GM12878 (cell line): ENCODE results near the gene GCSAM. TPM values are rescaled to one million over a fixed set of nuclear protein-coding genes. Genes with fewer than 3 reads are reported as not detected.
A peak's percentile ranks its signal among the peaks of the same experiment; 100 is the strongest.

Experiments
- ATAC-seq: fragments of 200-7000 bp; cut with Tn5 transposase; 3 replicates; pipeline ENCODE4 v1.9.1; 2020; ENCODE audit warnings: mild to moderate bottlenecking, moderate library complexity
- BruUV-seq: library from RNA; stranded (reverse); fragments of 400-500 nt; replicated peaks from 2 replicates; lab custom pipeline; 2021; lab: Mats Ljungman, UMichigan
- CTCF ChIA-PET: fragments of 300-600 bp; sonication (Branson Sonifier 250); formaldehyde crosslinking; extraction: SDS; loops from one replicate; lab custom pipeline; 2021; ENCODE audit warnings: inconsistent platforms; lab: Yijun Ruan, JAX
- POLR2A ChIA-PET: fragments of 350-600 bp; formaldehyde crosslinking; extraction: SDS; loops from one replicate; lab custom pipeline; 2021; ENCODE audit warnings: inconsistent platforms; lab: Charles Lee
- RAD21 ChIA-PET: fragments of 300-600 bp; sonication (Branson Sonifier 250); formaldehyde crosslinking; loops from one replicate; lab custom pipeline; 2023; ENCODE audit warnings: antibody characterized with exemption; ENCODE audit not compliant: unreplicated experiment; lab: Charles Lee
- SMC1A ChIA-PET: fragments of 300-600 bp; sonication (Branson Sonifier 250); formaldehyde crosslinking; loops from one replicate; lab custom pipeline; 2023; ENCODE audit not compliant: unreplicated experiment, uncharacterized antibody; lab: Charles Lee
- DNase-seq: peaks from one replicate; pipeline ENCODE4 v3.0.0-alpha.2; 2011; ENCODE audit warnings: low read depth, low spot score
- FAIRE-seq: peaks from 3 replicates; lab custom pipeline; 2011; peaks lifted over from hg19 to GRCh38; lab: Jason Lieb, UNC
- H2AFZ ChIP-seq: 2 replicates; pipeline ENCODE4 v1.6.0; 2011; ENCODE audit warnings: low read depth, low read length, control low read depth; ENCODE audit not compliant: control insufficient read depth
- H3K27ac ChIP-seq: 2 replicates; pipeline ENCODE4 v1.5.1; 2011; ENCODE audit warnings: control low read depth; ENCODE audit not compliant: control insufficient read depth, insufficient read depth
- H3K27me3 ChIP-seq, 2 experiments: replicated peaks in 1 of 2; 2 replicates each; pipeline versions ENCODE4 v1.6.0 to v1.6.1; 2011; ENCODE audit warnings: low read length in 1 of 2; ENCODE audit not compliant: control insufficient read depth in 2 of 2, insufficient read depth in 2 of 2
- H3K36me3 ChIP-seq, 2 experiments: 2 replicates each; pipeline ENCODE4 v1.5.1; 2011; ENCODE audit warnings: low read length in 1 of 2; ENCODE audit not compliant: control insufficient read depth in 2 of 2, insufficient read depth in 2 of 2
- H3K4me1 ChIP-seq: 2 replicates; pipeline ENCODE4 v1.6.1; 2011; ENCODE audit warnings: mild to moderate bottlenecking, low read length, moderate library complexity, mixed read lengths; ENCODE audit not compliant: control insufficient read depth, insufficient read depth
- H3K4me2 ChIP-seq: 2 replicates; pipeline ENCODE4 v1.6.0; 2011; ENCODE audit warnings: control low read depth; ENCODE audit not compliant: control insufficient read depth, insufficient read depth
- H3K4me3 ChIP-seq: fragments of 200-600 bp; sonication (generic); 2 replicates; pipeline ENCODE4 v1.5.1; 2016
- H3K79me2 ChIP-seq: 2 replicates; pipeline ENCODE4 v1.6.0; 2011; ENCODE audit warnings: low read length; ENCODE audit not compliant: control insufficient read depth, insufficient read depth
- H3K9ac ChIP-seq: 2 replicates; pipeline ENCODE4 v1.8.0; 2011; ENCODE audit warnings: low read length, control low read depth, mixed read lengths; ENCODE audit not compliant: control insufficient read depth, insufficient read depth
- H3K9me3 ChIP-seq: replicated peaks from 3 replicates; pipeline ENCODE4 v1.5.1; 2011; ENCODE audit warnings: mild to moderate bottlenecking, low read length; ENCODE audit not compliant: control insufficient read depth, insufficient read depth
- H4K20me1 ChIP-seq: 2 replicates; pipeline ENCODE4 v1.6.0; 2011; ENCODE audit not compliant: control insufficient read depth, insufficient read depth
- CBFB ChIP-seq: IDR thresholded peaks from 2 replicates; pipeline ENCODE4 v1.6.1; 2016; ENCODE audit warnings: antibody characterized with exemption, low read depth
- CREB1 ChIP-seq: IDR thresholded peaks from 2 replicates; pipeline ENCODE4 v1.6.1; 2012; ENCODE audit warnings: low read depth, mild to moderate bottlenecking, inconsistent platforms
- CTCF ChIP-seq, 3 experiments: IDR thresholded peaks in 2 of 3; conservative IDR thresholded peaks in 1 of 3; 2 replicates each; pipeline ENCODE4 v1.5.1; 2011; ENCODE audit warnings: low read depth in 3 of 3, low read length in 3 of 3, mild to moderate bottlenecking in 3 of 3, control low read depth in 2 of 3, moderate library complexity in 2 of 3, inconsistent platforms in 1 of 3, mixed read lengths in 1 of 3; ENCODE audit not compliant: control insufficient read depth in 2 of 3, insufficient read depth in 1 of 3; ENCODE audit errors: extremely low read depth in 1 of 3
- EZH2 ChIP-seq: IDR thresholded peaks from 2 replicates; pipeline ENCODE4 v1.6.1; 2012; ENCODE audit warnings: low read depth, mild to moderate bottlenecking, control low read depth, inconsistent platforms, low read length, borderline replicate concordance; ENCODE audit not compliant: control insufficient read depth
- HCFC1 ChIP-seq: fragments of 150-350 bp; IDR thresholded peaks from 2 replicates; pipeline ENCODE4 v1.6.1; 2014; ENCODE audit warnings: low read length
- MTA3 ChIP-seq: IDR thresholded peaks from 2 replicates; pipeline ENCODE4 v1.6.1; 2012; ENCODE audit warnings: low read length, inconsistent platforms, borderline replicate concordance
- MYC ChIP-seq: IDR thresholded peaks from 2 replicates; pipeline ENCODE4 v1.6.1; 2011; ENCODE audit warnings: mild to moderate bottlenecking, low read length, moderate library complexity, inconsistent platforms; ENCODE audit not compliant: insufficient read depth, insufficient replicate concordance, insufficient read length, severe bottlenecking
- NR2F1 ChIP-seq: fragments of 450-650 bp; conservative IDR thresholded peaks from 2 replicates; pipeline ENCODE4 v1.6.1; 2017; ENCODE audit warnings: mild to moderate bottlenecking
- POLR2A ChIP-seq: IDR thresholded peaks from 2 replicates; pipeline ENCODE4 v1.6.1; 2011; ENCODE audit warnings: low read depth, mild to moderate bottlenecking, low read length
- POLR2AphosphoS2 ChIP-seq: IDR thresholded peaks from 2 replicates; pipeline ENCODE4 v1.6.1; 2011; ENCODE audit warnings: low read depth, mild to moderate bottlenecking, low read length, improper control_type of control experiment, moderate library complexity
- RAD21 ChIP-seq: IDR thresholded peaks from 2 replicates; pipeline ENCODE4 v1.6.1; 2011; ENCODE audit warnings: mild to moderate bottlenecking, low read depth, low read length, moderate library complexity; ENCODE audit not compliant: insufficient read depth
- RFX5 ChIP-seq: IDR thresholded peaks from 2 replicates; pipeline ENCODE4 v1.6.1; 2011; ENCODE audit warnings: low read depth, low read length, improper control_type of control experiment
- TBL1XR1 ChIP-seq: IDR thresholded peaks from 2 replicates; pipeline ENCODE4 v1.6.1; 2012; ENCODE audit warnings: low read depth, low read length, improper control_type of control experiment
- TCF7 ChIP-seq: IDR thresholded peaks from 2 replicates; pipeline ENCODE4 v1.6.1; 2014; ENCODE audit warnings: antibody characterized with exemption, borderline replicate concordance
- USF1 ChIP-seq: IDR thresholded peaks from 2 replicates; pipeline ENCODE4 v1.6.1; 2011; ENCODE audit warnings: borderline replicate concordance, low read depth, mild to moderate bottlenecking, moderate library complexity, mixed read lengths, low read length; ENCODE audit not compliant: insufficient read depth; ENCODE audit errors: extremely low read length
- YY1 ChIP-seq: IDR thresholded peaks from 2 replicates; pipeline ENCODE4 v1.6.1; 2011; ENCODE audit warnings: low read depth, mild to moderate bottlenecking, low read length
- ZBTB11 ChIP-seq: fragments of 450-650 bp; formaldehyde crosslinking; IDR thresholded peaks from 2 replicates; pipeline ENCODE4 v1.5.0; 2022; ENCODE audit warnings: mild to moderate bottlenecking, missing genetic modification characterization
- WGBS: methylation state at CpG from one replicate; pipeline ENCODE4 v1.1.6; 2016; ENCODE audit warnings: low lambda C conversion rate; ENCODE audit not compliant: insufficient replicate concordance, insufficient coverage; ENCODE audit errors: missing lambda C conversion rate; 5-methylcytosine and 5-hydroxymethylcytosine counted together
- in situ Hi-C: fragments of 300-500 bp; cut with MboI; formaldehyde crosslinking; loops from 9 replicates; pipeline ENCODE4 v1.14.3; 2018; ENCODE audit warnings: mixed read lengths
- intact Hi-C: fragments of 100-400 bp; cut with micrococcal nuclease; formaldehyde crosslinking; loops from one replicate; pipeline ENCODE4 v1.14.2; 2022; ENCODE audit not compliant: unreplicated experiment
- polyA plus RNA-seq, 11 experiments: library from polyadenylated mRNA; depleted of rRNA in 4 of 11; unstranded in 6 of 11; stranded (reverse) in 5 of 11; fragments of >200 nt; fragmentation: Nextera tagmentation in 4 of 11; fragmentation: Illumina TruSeq in 1 of 11; extraction: Ambion mirVana in 4 of 11; extraction: Trizol in 1 of 11; gene quantifications; 1 replicate in 1 of 11; 2 replicates in 10 of 11; pipeline versions ENCODE4 v1.2.1 to v1.2.3, GENCODE V29; 2011 to 2016; ENCODE audit warnings: inconsistent platforms in 2 of 11, missing spikeins in 2 of 11, low read depth in 1 of 11
- total RNA-seq, 4 experiments: library from RNA; depleted of rRNA in 3 of 4; stranded (reverse); fragments of >200 nt in 3 of 4; fragmentation: Illumina TruSeq in 1 of 4; extraction: Trizol in 1 of 4; gene quantifications; 2 replicates each; pipeline versions ENCODE4 v1.2.1 to v1.2.3, GENCODE V29; 2013 to 2021

The GCSAM gene
- total and polyA plus RNA-seq, 10 of the 15 experiments (the other 5 are each of a cell fraction or from before 2014, with no cell fraction given): 81.5 to 407 (median 107) TPM

- TF ChIP-seq USF1 (no peak), RAD21 (0 out of 2 replicates have a peak, but pooled peaks have one; percentile 3), CBFB (peak; percentile 9; the same call in 1 of the 2 replicates), POLR2AphosphoS2 (peak; percentile 13; the same call in 1 of the 2 replicates), ZBTB11 (peak; percentile 23; the same call in 1 of the 2 replicates), RFX5 (no peak)
Measured at GRCh38 chr3:112132554-112132953, 494 bp downstream of the GCSAM start (continued).

- no peaks in the 10 kb centered on the region for H4K20me1 ChIP-seq
- peak overlapping the region; percentile 78 for H3K4me3 ChIP-seq
- peak overlapping the region; percentile 64 for H3K4me2 ChIP-seq
- peaks cover 82% of the 10 kb centered on the region for H3K79me2 ChIP-seq
- no peak for DNase-seq
- no peaks in the 10 kb centered on the region for H3K27me3 ChIP-seq
- ChIA-PET SMC1A (interaction anchor here (1.0 to 18.5 kb wide), 14 partner anchors 6 to 374 kb away, joined by 3 to 489 read pairs (median 7); partner anchors contain the start of genes BTLA and SLC9C1), RAD21 (interaction anchor here (1.1 to 17.9 kb wide), 12 partner anchors 9 to 438 kb away, joined by 3 to 457 read pairs (median 12); partner anchors contain the start of gene BTLA), CTCF (interaction anchor here (1.5 to 18.1 kb wide), 4 partner anchors 15 to 161 kb away, joined by 3 to 226 read pairs (median 13); partner anchors contain the start of gene SLC9C1), POLR2A (interaction anchor here (0.9 to 12.8 kb wide), 5 partner anchors 8 to 365 kb away, joined by 3 to 345 read pairs (median 9); partner anchors contain the start of gene BTLA)
- peak overlapping the region; percentile 98 for H3K9ac ChIP-seq
- in situ Hi-C loops (no loop called here), intact Hi-C loops (loop anchor here (10.0 kb wide), 1 partner anchor 363 kb away; the partner anchor contains the start of gene BTLA)
- no peak overlapping the region for H2AFZ ChIP-seq
- peak overlapping the region; percentile 99 for H3K27ac ChIP-seq
- no peak for FAIRE-seq
- peaks cover 53% of the 10 kb centered on the region for H3K4me1 ChIP-seq
- 0% methylated on average over 3 of the region's 3 CpGs for WGBS
- H3K9me3 ChIP-seq: no peaks in the 10 kb centered on the region
- peaks cover 0 to 2% of the 10 kb centered on the region in 2 experiments; a peak in 1 of 4 replicates for H3K36me3 ChIP-seq
- no TSS peak for BruUV-seq
- ATAC-seq: peak; percentile 0; the same call in 2 of the 3 replicates
- TF ChIP-seq YY1 (0 out of 2 replicates have a peak, but pooled peaks have one; percentile 18), CTCF (IDR thresholded peaks at IDR 0.05 in 2 of 3, conservative IDR thresholded peaks at IDR 0.05 in 1 of 3; ENCODE audit: control insufficient read depth in 2 of 3, extremely low read depth in 1 of 3, insufficient read depth in 1 of 3, low read depth in 3 of 3, low read length in 3 of 3) (no peak), MTA3 (no peak), TBL1XR1 (no peak), CREB1 (no peak), NR2F1 (no peak), EZH2 (no peak), POLR2A (peak; percentile 58), TCF7 (no peak), HCFC1 (no peak), MYC (no peak)
Measured at GRCh38 chr3:112132088-112132487, 960 bp downstream of the GCSAM start.
